SW 1271 (cell line): ENCODE results near the gene RBM18.
A peak's percentile ranks its signal among the peaks of the same experiment; 100 is the strongest.

ENCODE experiments used
- DNase-seq, 2 experiments: peaks; one replicate each; lab custom pipeline; 2025; lab: John Stamatoyannopoulos, UW

The RBM18 gene, protein sequence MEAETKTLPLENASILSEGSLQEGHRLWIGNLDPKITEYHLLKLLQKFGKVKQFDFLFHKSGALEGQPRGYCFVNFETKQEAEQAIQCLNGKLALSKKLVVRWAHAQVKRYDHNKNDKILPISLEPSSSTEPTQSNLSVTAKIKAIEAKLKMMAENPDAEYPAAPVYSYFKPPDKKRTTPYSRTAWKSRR

DNA sequence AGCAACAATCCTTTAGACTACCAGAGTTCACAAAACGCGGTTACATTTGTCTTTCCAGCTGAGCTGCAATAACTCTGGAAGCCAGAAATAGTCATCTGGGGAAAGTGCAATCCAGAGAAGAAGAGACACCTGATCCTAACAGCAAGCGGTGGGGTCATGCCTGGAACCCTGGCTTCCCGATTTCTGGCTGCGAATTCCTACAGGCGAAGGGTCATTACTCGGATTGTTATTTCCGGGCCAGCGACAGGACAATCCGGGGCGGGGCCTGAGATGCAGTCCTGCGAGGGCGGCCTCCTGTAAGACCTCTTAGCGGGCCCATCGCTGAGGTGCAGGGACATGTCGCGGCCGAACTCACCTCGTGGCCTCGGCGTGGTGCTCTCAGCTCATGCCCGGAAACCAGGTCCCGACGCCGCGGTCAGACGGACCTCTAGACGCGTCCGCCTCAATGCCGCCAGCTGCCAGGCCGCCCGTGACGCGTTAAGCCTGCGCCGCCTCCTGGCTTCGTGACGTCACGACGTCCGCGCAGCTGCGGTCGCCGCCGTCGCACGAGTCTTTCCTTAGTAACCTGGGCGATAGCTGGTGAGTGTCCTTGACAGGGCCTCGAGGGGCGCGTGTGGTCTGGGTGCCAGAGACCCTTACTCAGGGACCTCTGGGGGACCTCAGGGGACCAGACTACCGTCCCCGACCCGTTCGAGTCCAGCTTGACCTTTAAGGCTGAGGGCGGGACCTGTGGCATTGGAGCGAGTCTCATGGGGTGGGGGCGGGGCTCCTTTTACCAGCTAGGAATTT lies at the start of gene RBM18, which contains the start of gene MRRF:
RBM18 (minus strand) TSS at position 481 of the 789 bp plus-strand sequence. CDS start 3,348 bp downstream, outside the sequence.
MRRF (plus strand) TSS at position 523 of the 789 bp plus-strand sequence. CDS start 6,010 bp downstream, outside the sequence.
- peak; percentile 87 to 89 for DNase-seq

DNA sequence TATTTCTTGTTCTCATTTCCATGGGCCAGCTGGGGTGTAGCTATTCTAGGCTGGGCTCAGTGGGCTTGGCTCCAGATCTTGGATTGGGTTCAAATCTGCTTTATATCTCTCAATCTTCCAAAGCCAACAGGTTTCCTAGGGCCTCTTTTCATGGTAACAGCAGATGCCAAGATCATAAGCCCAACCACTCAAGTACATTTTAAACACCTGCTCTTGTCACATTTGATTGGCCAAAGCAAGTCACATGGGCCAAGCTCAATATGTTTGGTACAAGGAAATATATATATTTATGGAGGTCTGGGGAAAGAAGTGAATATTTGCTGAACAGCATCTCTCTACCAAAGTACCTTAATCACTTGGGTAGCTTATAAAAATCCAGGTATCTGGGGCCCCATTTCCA lies 49.5 kb upstream of the RBM18 start:
- no peak for DNase-seq

DNA sequence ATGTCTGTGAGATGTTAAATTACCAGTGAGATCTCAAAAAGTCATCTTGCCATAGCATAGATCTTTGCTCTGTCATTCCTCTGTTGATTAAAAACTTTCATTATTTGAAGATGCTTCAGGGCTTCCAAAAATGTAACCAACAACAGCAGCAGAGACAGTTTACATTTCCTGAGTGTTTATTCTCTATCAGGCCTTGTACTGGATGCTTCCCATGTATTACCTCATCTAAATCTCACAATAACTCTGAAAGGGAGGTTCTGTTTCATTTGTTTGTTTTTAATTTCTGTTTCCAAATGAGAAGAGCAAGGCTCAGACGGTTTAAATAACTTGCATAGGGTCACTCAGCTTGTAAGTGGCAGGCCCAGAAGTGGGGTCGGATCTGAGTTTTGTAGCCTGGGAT lies 45.2 kb upstream of the RBM18 start:
- no peak for DNase-seq

DNA sequence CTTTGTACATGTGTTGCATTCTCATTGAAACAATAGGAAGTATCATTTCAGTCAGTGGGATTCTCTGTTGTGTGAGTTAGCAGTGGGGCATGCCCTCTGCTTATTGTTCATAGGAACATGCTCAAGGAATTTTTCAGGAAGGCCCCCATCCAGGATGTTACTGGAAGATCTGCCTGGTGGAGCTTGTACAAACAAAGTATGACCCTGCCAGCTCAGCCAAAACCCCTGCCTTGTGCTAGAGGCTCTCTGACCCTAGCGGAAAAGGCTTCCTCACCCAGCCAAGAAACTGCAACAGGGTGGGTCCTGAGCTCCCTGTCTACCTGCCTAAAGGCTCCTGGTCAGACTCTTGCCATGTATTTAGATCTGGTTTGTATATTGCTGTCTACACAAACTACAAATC lies 43.3 kb upstream of the RBM18 start:
- no peak for DNase-seq

DNA sequence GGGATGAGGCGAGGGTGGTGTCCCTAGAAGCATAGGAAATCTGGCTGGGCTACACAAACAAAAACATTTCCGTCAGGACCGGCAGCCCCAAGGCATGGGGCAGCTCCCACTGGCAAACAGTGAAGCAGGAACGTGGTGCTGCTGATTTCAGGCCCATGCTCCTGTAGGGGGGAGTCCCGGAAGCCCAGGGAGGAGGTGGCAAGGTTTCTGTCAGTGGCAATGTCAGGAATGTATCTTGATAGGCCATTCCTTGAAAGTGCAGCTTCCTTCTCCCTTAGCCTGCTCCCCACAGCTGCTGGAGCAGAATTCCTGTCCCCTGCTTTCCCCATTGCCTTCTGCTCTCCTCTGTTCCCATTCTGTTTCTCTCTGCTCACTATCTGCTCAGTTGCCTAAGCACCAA lies 42.4 kb upstream of the RBM18 start:
- no peak for DNase-seq

DNA sequence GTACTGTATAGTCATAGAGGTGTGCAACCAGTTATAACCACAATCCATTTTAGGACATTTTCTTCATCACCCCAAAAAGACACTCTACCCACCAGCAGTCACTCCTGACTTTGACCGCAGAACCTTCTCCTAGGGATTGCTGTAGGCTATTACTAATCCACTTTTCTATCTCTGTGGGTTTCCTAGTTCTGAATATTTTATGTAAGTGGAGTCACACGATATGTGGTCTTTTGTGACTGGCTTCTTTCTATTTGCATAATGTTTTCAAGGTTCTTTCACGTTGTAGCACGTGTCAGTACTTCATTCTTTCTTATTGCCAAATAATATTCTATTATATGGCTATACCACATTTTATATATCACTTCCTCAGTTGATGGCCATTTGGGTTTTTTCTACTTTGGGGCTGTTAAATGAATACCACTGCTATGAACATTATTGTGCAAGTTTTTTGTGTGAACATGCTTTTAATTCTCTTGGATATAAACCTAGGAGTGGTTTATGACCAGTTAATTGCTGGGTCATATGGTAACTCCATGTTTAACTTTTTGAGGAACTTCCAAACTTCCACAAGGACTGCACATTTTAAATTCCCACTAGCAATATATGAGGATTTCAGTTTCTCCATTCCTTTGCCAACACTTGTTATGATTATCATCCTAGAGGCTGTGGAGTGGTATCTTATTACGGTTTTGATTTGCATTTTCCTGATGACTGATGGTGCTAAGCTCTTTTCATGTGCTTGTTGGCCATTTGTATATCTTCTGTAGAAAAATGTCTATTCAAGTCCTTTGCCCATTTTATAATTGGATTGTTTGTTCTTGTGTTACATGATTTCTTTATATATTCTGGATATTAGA lies 37.8 kb upstream of the RBM18 start:
- DNase-seq, result no peak

DNA sequence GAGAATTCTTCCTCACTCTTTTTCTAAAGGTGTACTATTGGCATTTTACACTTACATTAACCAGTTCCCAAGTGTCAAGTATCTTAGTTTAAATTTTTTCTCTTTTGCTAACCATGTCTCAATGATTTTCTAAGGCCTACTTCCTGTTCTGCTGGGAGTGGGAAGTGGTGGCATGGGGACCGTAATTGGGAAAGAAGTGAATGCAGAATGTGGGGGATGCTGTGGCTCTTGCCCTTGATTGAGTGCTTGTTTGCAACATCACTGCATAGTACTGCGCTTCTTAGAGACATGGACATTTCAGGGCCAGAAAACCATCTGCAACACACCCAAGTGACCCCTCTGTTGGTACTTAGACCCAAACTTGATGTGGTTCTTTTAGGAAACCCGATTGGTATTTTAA lies 32.9 kb upstream of the RBM18 start:
- no peak for DNase-seq

DNA sequence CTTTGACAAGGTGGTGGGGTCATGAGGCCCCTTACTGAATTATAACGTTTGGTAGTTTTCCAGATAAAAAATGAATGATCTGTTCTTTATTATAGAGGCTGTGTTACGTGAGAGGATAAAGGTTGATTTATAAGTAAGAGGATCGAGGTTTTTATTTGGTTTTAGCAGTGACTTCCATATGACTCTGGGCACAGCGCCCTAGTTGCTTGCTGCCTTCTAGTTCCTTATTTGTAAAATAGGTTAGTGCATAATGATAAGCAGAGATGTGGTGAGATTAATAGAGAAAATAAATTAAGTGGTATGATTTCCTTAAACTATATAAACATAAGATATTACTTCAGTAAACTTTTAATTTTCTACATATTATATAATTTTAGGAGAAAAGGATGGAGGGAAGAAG lies 29.9 kb upstream of the RBM18 start:
- DNase-seq, result no peak

DNA sequence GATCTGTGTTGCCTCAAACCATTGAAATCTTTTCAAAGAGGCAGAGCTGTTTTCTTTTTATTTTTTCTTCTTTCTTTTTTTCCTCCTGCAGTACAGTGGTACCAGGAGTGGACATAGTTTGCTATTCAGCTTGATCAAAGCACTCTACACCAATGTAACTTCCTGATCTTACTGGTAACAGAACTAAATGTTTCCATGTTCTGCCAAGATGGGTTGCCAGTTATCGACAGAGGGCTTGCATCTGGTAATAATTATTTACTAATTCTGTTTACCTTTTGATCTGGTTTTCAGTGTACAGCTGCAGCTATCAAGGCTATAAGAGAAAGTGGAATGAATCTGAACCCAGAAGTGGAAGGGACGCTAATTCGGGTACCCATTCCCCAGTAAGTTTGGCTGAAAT lies 26.8 kb upstream of the RBM18 start:
- no peak for DNase-seq

DNA sequence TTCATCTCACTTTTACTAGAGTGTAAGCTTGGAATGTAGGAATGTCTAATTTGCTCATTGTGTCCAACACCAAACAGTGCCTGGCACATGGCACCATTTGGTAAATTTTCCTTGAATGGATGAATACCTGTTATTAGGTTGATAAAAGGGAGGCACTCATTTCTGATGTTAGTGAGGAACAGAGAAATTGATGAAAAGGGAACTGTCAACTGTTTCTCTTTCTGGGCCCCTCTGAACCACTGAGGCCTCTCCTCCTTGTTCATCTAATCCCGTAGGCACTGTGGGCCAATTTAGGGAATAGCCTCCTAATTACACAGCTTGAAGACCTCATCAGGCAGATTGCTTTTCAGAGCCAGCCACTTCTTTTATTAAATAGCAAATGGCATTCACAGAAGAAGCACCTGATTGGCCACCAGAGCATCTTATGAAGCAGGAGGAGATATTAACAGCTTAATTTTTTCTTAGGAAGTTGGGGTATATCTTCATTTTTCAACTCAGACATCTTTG lies 22.6 kb upstream of the RBM18 start:
- no peak for DNase-seq

DNA sequence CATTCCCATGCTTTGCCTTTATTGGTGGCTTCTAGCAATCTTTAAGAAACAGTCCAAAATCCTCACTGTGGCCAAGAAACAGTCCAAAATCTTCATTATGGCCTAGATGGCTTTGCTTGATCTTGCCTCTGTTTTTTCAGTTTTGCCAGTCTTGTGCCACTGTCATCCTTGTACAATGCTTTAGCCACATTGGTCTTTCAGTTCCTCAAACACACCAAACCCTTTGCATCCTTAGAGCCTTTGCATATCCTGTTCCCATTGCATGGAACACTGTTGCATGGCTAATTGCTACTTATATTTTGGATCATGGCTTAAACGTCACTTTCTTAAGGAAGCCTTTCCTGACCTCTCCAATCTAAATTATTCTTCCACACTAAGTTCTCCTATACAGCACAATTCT lies 22.1 kb upstream of the RBM18 start:
- DNase-seq, result no peak

DNA sequence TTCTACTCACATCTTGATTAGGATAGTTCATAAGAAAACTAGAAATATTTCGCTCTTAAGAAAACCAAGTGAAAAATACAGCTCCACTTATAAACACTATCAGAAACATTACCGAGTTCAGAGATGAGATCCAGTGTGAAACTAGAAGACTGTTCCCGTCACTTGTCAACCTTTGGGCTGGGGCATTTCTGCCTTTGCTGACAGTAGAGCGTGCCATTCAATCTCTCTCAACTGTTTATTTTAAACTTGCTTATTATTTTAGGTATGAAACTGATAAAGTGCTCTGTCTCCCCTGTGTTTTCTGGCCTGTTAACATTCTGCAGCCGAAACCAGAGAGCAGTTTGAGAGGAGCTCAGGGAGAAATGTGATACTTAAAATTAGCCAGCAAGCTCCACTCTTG lies 16.7 kb upstream of the RBM18 start:
- DNase-seq, result no peak

DNA sequence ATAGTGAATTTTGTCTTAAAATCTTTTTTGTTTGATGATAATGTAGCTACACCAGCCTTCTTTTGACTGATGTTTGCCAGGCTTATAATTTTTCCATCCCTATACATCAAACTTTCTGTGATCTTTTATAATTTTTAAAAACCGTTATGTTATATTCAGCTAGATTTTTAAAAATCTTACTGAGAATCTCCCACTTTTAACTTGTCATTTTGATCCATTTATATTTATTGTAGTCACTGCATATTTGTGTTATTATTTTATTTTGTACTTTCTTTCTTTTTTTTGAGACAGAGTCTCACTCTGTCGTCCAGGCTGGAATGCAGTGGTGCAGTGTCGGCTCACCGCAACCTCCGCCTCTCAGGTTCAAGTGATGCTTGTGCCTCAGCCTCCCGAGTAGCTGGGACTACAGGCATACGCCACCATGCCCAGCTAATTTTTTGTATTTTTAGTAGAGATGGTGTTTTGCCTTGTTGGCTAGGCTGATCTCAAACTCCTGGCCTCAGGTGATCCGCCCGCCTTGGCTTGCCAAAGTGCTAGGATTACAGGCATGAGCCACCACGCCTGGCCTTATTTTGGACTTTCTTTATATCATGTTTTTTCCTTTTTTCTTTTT lies 12.8 kb upstream of the RBM18 start:
- no peak for DNase-seq

DNA sequence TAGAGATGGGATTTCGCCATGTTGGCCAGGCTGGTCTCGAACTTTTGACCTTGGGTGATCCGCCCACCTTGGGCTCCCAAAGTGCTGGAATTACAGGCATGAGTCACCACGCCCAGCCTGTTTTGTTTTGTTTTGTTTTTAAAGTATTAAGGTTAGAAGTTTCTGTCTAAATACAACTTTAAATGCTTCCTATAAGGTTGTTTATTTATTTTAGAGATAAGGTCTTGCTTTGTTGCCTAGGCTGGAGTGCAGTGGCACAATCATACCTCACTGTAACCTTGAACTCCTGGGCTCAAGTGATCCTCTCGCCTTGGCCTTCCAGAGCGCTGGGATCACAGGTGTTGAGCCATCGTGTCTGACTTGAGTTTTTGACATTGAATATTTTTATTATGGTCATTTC lies 11.5 kb upstream of the RBM18 start:
- DNase-seq, result no peak

DNA sequence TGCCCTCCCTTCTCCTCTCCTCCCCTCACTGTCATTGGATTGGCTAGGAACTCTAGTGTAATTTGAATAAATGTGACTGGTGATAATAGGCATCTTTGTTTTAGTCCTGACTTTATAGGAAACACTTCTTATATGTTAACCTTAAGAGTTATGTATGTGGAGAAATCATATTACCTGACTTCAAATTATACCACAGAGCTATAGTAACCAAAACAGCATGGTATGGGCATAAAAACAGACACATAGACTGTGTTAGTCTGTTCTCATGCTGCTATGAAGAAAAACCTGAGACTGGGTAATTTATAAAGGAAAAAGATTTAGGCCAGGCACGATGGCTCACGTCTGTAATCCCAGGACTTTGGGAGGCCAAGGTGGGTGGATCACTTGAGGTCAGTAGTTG lies 9.4 kb upstream of the RBM18 start:
- DNase-seq, result no peak

DNA sequence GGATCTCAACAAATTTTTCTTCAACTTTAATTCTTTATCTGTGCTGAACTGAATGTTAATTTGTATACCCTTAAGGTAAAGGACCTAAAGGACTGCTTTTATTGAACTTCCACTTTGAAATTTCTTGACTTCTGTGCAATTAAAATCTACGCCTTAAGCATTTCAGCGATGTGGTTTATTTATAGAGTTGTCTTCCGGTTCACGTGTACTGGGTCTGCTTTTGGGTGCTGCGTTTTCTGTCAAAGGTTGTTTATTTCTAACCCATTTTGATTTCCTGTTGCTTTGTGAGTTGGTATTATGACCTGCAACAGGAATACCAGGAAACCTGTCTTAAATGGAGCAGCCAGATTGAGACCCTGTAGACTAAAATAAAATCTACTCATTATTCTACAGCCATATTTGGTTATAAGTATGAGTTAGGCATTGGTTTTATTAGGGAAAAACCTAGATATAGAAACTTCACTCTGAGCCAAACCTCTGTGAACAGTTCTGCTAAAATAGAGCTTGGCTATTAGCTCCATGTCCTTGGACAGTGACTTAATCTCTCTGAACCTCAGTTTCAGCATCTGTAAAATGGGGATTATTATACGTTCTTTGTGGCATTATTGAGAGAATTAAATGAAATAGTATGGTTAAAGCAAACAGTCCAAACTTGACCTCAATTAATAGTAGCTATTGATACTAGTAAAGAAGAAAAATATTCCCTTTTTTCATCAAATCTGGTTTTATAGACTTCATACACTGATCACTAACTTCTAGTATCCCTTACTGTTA lies 3.6 kb upstream of the RBM18 start:
- DNase-seq, result no peak

DNA sequence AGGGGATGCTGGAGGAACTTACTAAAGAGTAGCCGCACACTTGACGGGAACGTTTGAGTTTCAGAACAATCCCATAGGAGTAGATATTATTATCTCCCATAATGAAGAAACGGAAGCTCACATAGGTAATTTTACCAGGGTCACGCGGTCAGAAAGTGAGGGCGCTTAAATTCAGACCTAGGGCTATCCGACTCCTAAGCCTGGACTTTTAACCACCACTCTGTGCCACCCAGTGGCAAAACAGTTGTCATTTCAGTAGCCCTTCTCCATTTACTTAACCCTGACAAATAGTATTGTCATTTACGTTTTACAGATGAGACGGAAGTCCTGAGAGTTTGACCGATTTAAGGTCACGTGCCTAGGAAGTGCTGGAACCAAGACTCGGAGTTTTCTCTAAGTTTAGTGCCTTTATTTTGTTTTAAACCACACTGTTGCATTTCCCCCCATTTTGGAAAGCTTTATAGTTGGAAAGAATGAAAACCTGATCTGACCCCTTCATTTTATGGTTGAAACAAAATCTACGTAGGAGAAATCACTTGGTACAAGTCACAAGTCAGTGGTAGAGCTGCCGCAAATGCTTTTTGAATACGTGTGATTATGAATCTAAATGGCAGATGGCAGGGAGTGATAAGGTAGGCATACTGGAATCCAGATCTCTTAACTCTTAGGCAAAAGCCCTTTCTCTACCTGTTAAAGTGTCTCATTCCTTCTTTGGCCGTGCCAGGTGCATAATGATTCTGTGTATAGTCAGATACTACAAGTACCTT lies 692 bp upstream of the RBM18 start:
- DNase-seq, result peak; percentile 47 to 77

DNA sequence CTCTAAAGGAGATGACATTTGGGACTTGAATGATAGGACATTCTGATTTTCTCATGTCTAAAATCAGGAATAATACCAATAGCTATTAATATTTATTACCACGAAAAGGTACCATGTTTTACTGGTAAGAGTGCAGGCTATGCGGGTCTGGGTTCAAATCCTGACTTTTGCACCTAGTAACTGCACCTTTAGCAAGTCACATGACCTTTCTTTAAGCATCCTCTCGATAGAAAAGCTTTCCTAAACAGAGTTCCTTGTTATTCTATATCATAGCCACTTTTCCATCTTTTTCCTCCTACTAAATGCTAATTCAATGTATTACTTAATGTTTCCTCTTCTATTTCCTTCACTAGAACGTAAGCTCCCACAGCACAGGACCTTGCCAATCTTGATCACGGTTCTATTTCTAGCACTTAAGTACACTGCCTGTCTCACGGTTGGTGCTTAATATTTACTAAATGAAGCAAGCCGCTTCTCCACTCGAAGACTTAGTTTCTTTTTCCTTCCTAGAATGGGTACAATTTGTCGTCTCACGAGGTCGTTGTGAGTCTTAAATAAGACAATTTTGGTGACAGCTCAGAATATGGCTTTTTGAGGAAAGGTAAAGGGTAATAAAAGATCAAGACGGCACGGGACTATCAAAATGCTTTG lies 816 bp downstream of the RBM18 start:
- no peak for DNase-seq

DNA sequence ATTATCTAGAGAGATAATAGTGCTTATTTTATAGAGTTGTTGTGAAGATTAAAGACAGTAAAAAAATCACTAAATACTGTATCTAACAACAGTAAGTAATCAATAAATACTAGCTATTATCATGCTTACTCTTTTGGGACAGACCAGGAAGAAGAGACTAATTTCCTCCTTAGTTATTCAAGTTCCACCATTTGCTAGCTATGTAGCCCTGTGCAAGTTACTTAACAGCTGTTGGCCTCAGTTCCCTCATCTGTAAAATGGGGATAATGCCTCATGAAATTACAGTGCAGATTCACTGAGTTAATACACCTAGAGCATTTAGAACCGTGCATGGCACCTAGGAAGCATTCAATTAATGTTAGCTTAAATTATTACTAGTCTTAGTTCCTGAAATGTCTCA lies 2.6 kb downstream of the RBM18 start:
- no peak for DNase-seq

DNA sequence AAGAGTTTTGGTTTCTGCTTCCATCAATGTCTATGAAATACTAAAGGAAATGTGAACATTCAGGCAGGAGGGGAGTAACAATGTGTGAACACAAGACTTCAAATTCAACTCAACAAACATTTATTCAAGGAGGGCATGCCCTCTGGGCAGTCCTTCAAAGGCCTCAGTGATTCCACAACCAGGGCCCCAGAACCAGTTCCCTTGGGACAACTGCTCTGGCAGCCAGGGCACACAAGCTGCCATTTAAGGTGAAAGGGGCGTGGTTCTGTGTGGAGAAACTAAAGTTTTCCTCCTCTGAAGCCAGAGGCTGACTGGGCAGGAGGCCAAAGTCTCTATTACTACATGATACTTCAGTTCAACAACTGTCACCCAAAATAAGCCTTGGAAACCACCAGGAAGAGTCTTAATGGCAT lies 3.2 kb downstream of the RBM18 start:
- DNase-seq, result no peak
